OCI-LY3 (cell line): ENCODE data around the gene ASTN2.

Experiments used
- H2AFZ ChIP-seq: fragments of 200-600, 300-600 bp; shearing (Covaris generic); 2 replicates; pipeline ENCODE4 v1.6.0; 2014; ENCODE audit warnings: antibody characterized with exemption, low read depth, low read length
- H3K27ac ChIP-seq: fragments of 200-600, 300-600 bp; sonication (generic); 2 replicates; pipeline ENCODE4 v1.5.1; 2014; ENCODE audit warnings: mild to moderate bottlenecking, low read length, moderate library complexity, mixed read lengths
- H3K27me3 ChIP-seq: fragments of 200-600, 300-600 bp; sonication (generic); 2 replicates; pipeline ENCODE4 v1.6.1; 2014; ENCODE audit warnings: low read depth, low read length, mixed read lengths
- H3K36me3 ChIP-seq: fragments of 200-600, 300-600 bp; sonication (generic); replicated peaks from 2 replicates; pipeline ENCODE3; 2014; ENCODE audit warnings: low read depth, low read length, mixed read lengths
- H3K4me1 ChIP-seq: fragments of 300-600, 200-600 bp; sonication (generic); 2 replicates; pipeline ENCODE4 v1.6.1; 2014; ENCODE audit warnings: low read length, mixed read lengths
- H3K4me2 ChIP-seq: fragments of 200-600, 300-600 bp; sonication (generic); 2 replicates; pipeline ENCODE4 v1.6.1; 2014; ENCODE audit warnings: low read length, mixed read lengths
- H3K4me3 ChIP-seq: fragments of 300-600, 200-600 bp; sonication (generic); 2 replicates; pipeline ENCODE4 v1.5.1; 2014; ENCODE audit warnings: antibody characterized with exemption, mild to moderate bottlenecking, low read length, moderate library complexity
- H3K79me2 ChIP-seq: fragments of 300-600, 200-600 bp; shearing (Covaris generic); 2 replicates; pipeline ENCODE4 v1.6.1; 2014; ENCODE audit warnings: mild to moderate bottlenecking, low read length, mixed read lengths
- H3K9ac ChIP-seq: fragments of 300-600, 200-600 bp; shearing (Covaris generic); 2 replicates; pipeline ENCODE4 v1.6.0; 2014; ENCODE audit warnings: mild to moderate bottlenecking, low read length, moderate library complexity
- H3K9me3 ChIP-seq: fragments of 200-600, 300-600 bp; shearing (Covaris generic); 2 replicates; pipeline ENCODE4 v1.6.1; 2014; ENCODE audit warnings: low read length, mixed read lengths; ENCODE audit not compliant: insufficient read depth
- H4K20me1 ChIP-seq: fragments of 200-600, 300-600 bp; sonication (generic); 2 replicates; pipeline ENCODE4 v1.6.1; 2016; ENCODE audit warnings: low read length, mixed read lengths; ENCODE audit not compliant: insufficient read depth
- EZH2phosphoT487 ChIP-seq: fragments of 200-600 bp; shearing (Covaris generic); IDR thresholded peaks from 2 replicates; pipeline ENCODE4 v1.6.1; 2018; ENCODE audit warnings: antibody characterized with exemption, mixed run types, low read depth
- TF ChIP-seq, protein P1 (sequence below): fragments of 200-600, 300-600 bp; sonication (generic); IDR thresholded peaks from 2 replicates; pipeline ENCODE4 v1.5.1; 2014; ENCODE audit warnings: antibody characterized with exemption, low read length, low read depth

Gene ASTN2

DNA sequence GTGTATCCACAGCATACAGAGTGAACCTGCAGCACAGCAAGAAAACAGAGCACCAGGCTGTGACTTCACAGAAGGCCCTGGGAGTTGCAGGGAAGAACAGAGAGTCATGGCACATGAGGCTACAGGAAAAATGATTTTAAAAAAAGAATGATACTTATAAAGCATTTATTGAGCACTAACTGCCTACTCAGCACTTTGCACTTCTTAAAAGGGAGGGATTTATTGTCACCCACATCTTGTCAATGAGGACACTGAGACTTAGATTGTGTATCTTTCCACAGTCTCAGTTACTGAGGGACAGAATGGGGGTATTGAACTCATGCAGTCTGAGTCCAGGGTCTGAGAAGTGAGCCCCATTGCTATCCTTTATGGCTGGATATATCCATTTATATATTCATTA is 972.3 kb downstream of the ASTN2 start:
- no peak overlapping the region for H3K27ac ChIP-seq
- H3K36me3 ChIP-seq = no peaks in the 10 kb centered on the region
- peaks cover 8% of the 10 kb centered on the region for H3K4me1 ChIP-seq
- no peaks in the 10 kb centered on the region for H3K9me3 ChIP-seq
- no peak overlapping the region for H3K4me2 ChIP-seq
- TF ChIP-seq, protein P1, sequence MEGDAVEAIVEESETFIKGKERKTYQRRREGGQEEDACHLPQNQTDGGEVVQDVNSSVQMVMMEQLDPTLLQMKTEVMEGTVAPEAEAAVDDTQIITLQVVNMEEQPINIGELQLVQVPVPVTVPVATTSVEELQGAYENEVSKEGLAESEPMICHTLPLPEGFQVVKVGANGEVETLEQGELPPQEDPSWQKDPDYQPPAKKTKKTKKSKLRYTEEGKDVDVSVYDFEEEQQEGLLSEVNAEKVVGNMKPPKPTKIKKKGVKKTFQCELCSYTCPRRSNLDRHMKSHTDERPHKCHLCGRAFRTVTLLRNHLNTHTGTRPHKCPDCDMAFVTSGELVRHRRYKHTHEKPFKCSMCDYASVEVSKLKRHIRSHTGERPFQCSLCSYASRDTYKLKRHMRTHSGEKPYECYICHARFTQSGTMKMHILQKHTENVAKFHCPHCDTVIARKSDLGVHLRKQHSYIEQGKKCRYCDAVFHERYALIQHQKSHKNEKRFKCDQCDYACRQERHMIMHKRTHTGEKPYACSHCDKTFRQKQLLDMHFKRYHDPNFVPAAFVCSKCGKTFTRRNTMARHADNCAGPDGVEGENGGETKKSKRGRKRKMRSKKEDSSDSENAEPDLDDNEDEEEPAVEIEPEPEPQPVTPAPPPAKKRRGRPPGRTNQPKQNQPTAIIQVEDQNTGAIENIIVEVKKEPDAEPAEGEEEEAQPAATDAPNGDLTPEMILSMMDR = no peak
- TF ChIP-seq EZH2phosphoT487 = no peak
- H3K27me3 ChIP-seq = no peaks in the 10 kb centered on the region
- no peak overlapping the region for H3K9ac ChIP-seq
- no peak overlapping the region for H2AFZ ChIP-seq
- no peaks in the 10 kb centered on the region for H4K20me1 ChIP-seq
- H3K4me3 ChIP-seq = no peak overlapping the region
- no peaks in the 10 kb centered on the region for H3K79me2 ChIP-seq

GRCh38 chr9:116437411-116438370 is 977.2 kb downstream of the ASTN2 start:
- H3K4me3 ChIP-seq = no peak overlapping the region
- no peak overlapping the region for H3K4me2 ChIP-seq
- no peaks in the 10 kb centered on the region for H3K27me3 ChIP-seq
- TF ChIP-seq, protein P1 = no peak
- TF ChIP-seq EZH2phosphoT487 = no peak
- no peak overlapping the region for H3K9ac ChIP-seq
- no peak overlapping the region for H3K27ac ChIP-seq
- H3K4me1 ChIP-seq = no peaks in the 10 kb centered on the region
- no peak overlapping the region for H2AFZ ChIP-seq
- no peaks in the 10 kb centered on the region for H3K79me2 ChIP-seq
- no peaks in the 10 kb centered on the region for H3K9me3 ChIP-seq
- no peaks in the 10 kb centered on the region for H3K36me3 ChIP-seq
- no peaks in the 10 kb centered on the region for H4K20me1 ChIP-seq

DNA sequence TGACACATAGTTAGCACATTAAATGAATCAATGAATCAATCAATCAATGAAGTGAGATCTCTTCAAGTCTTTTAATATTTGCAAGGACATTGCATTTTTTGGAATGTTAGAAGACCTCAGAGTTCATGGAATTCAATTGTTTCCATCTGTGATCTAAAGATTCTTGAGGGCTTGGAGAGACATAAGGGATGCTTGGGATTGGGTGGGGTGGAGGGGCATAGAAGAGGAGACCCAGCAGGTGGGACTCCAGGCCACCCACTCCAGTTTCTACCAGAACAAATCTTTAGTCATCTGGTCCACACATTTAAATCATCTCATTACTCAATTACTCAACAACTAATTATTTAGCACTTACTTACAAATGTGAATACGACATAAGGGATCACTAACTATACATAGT is 978.7 kb downstream of the ASTN2 start:
- H3K36me3 ChIP-seq = no peaks in the 10 kb centered on the region
- H3K4me2 ChIP-seq = no peak overlapping the region
- no peaks in the 10 kb centered on the region for H3K79me2 ChIP-seq
- H3K4me3 ChIP-seq = no peak overlapping the region
- H3K27ac ChIP-seq = no peak overlapping the region
- no peak overlapping the region for H3K9ac ChIP-seq
- H3K27me3 ChIP-seq = no peaks in the 10 kb centered on the region
- TF ChIP-seq, protein P1 = no peak
- TF ChIP-seq EZH2phosphoT487 = no peak
- H4K20me1 ChIP-seq = no peaks in the 10 kb centered on the region
- H3K9me3 ChIP-seq = no peaks in the 10 kb centered on the region
- H2AFZ ChIP-seq = no peak overlapping the region
- no peaks in the 10 kb centered on the region for H3K4me1 ChIP-seq

DNA sequence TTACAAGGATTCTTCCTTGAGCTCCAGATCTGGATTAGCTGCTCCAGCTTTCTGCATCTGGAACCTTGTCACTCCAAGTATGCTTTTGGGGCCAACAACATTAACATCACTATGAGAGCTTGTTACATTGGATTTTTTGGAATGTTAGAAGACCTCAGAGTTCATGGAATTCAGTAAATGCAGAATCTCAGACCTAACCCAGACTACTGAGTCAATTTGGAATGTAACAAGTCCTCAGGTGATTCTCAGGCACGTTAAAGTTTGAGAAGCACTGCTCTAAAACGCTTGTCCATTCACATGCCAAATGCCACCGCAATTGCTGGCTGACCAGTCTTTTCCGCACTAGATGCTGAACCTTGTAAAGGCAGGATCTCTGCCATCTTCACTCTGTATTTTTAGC is 979.2 kb downstream of the ASTN2 start:
- H3K27ac ChIP-seq = no peak overlapping the region
- H3K4me2 ChIP-seq = no peak overlapping the region
- H3K27me3 ChIP-seq = no peaks in the 10 kb centered on the region
- H3K79me2 ChIP-seq = no peaks in the 10 kb centered on the region
- no peaks in the 10 kb centered on the region for H3K36me3 ChIP-seq
- H3K9ac ChIP-seq = no peak overlapping the region
- no peaks in the 10 kb centered on the region for H4K20me1 ChIP-seq
- H3K4me3 ChIP-seq = no peak overlapping the region
- no peak overlapping the region for H2AFZ ChIP-seq
- TF ChIP-seq, protein P1 = no peak
- TF ChIP-seq EZH2phosphoT487 = no peak
- no peaks in the 10 kb centered on the region for H3K4me1 ChIP-seq
- H3K9me3 ChIP-seq = no peaks in the 10 kb centered on the region
